Stimulated activated CD8-positive, alpha-beta memory T cell treated with anti-CD3 and anti-CD28 coated beads, Interleukin-15, amount 100 ng/mL, for 4 hours (primary cell): Measurements from ENCODE around the gene TAF1.
A peak's percentile ranks its signal among the peaks of the same experiment; 100 is the strongest.
"Not testable (repeated sequence)": the region's sequence is repeated elsewhere in the genome, so short reads cannot be mapped to it uniquely, and the experiment has no call there.

Experiments
- DNase-seq, 2 donors: peaks; one replicate each; pipeline ENCODE4 v3.0.0-alpha.2; 2020; ENCODE audit warnings: low read depth in 2 of 2

The TAF1 gene

GRCh38 chrX:71365875-71366673 is at the start of gene TAF1:
Gene TAF1 (plus strand): TSS chrX:71366357. CDS start chrX:71366375, 18 bp downstream.
- peak; percentile 69 to 86 for DNase-seq

GRCh38 chrX:71316959-71317358 is 49.2 kb upstream of the TAF1 start:
- DNase-seq = not testable (repeated sequence)

GRCh38 chrX:71320126-71320525 is 46.0 kb upstream of the TAF1 start:
- no peak for DNase-seq

GRCh38 chrX:71321731-71322130 is 44.4 kb upstream of the TAF1 start:
- DNase-seq = no peak

GRCh38 chrX:71324452-71324851 is 41.7 kb upstream of the TAF1 start:
- not testable (repeated sequence) for DNase-seq

- DNase-seq = no peak
Observed at GRCh38 chrX:71326394-71326793, 39.8 kb upstream of the TAF1 start.

GRCh38 chrX:71349151-71349665 is 16.9 kb upstream of the TAF1 start:
- DNase-seq = not testable (repeated sequence)

GRCh38 chrX:71349867-71350266 is 16.3 kb upstream of the TAF1 start:
- DNase-seq = not testable (repeated sequence)

- not testable (repeated sequence) for DNase-seq
Observed at GRCh38 chrX:71352439-71352838, 13.7 kb upstream of the TAF1 start.

GRCh38 chrX:71364221-71364620 is 1.9 kb upstream of the TAF1 start:
- DNase-seq = no peak

- no peak for DNase-seq
Observed at GRCh38 chrX:71365356-71365874, 742 bp upstream of the TAF1 start.

GRCh38 chrX:71366674-71367256 is 608 bp downstream of the TAF1 start:
- DNase-seq = no peak

GRCh38 chrX:71367396-71367795 is 1.2 kb downstream of the TAF1 start:
- no peak for DNase-seq

- no peak for DNase-seq
Observed at GRCh38 chrX:71372388-71372787, 6.2 kb downstream of the TAF1 start.

GRCh38 chrX:71378732-71379131 is 12.6 kb downstream of the TAF1 start:
- no peak for DNase-seq

GRCh38 chrX:71391725-71392124 is 25.6 kb downstream of the TAF1 start:
- not testable (repeated sequence) for DNase-seq

- DNase-seq = no peak
Observed at GRCh38 chrX:71393919-71394318, 27.8 kb downstream of the TAF1 start.

GRCh38 chrX:71396576-71396975 is 30.4 kb downstream of the TAF1 start:
- no peak for DNase-seq

- no peak for DNase-seq
Observed at GRCh38 chrX:71400710-71401109, 34.6 kb downstream of the TAF1 start.

- DNase-seq = not testable (repeated sequence)
Observed at GRCh38 chrX:71416260-71416659, 50.1 kb downstream of the TAF1 start.

GRCh38 chrX:71420686-71421085 is 54.5 kb downstream of the TAF1 start:
- no peak for DNase-seq

GRCh38 chrX:71432733-71433132 is 66.6 kb downstream of the TAF1 start:
- no peak for DNase-seq

GRCh38 chrX:71438750-71439149 is 72.6 kb downstream of the TAF1 start:
- DNase-seq = no peak
